OCI-LY1 (cell line): ENCODE results near the gene WDFY4.

Experiments used
- CTCF ChIP-seq: fragments of 200-600 bp; sonication (generic), shearing (Covaris generic); IDR thresholded peaks from 2 replicates; pipeline ENCODE4 v1.5.1; 2017; ENCODE audit warnings: mild to moderate bottlenecking, antibody characterized with exemption, low read length, moderate library complexity, mixed read lengths
- EZH2 ChIP-seq: fragments of 200-600 bp; sonication (generic), shearing (Covaris generic); IDR thresholded peaks from 2 replicates; pipeline ENCODE4 v1.8.0; 2017; ENCODE audit warnings: borderline replicate concordance, mixed run types, mild to moderate bottlenecking, antibody characterized with exemption, low read length, moderate library complexity, mixed read lengths

- TF ChIP-seq CTCF: no peak
- TF ChIP-seq EZH2: no peak
Measured at GRCh38 chr10:48935577-48935976, 250.9 kb downstream of the WDFY4 start.
